Cerebellar cortex (tissue), 1 donor: ENCODE results near the gene KCND2.
A peak's percentile ranks its signal among the peaks of the same experiment; 100 is the strongest.

Experiments used
- DNase-seq: peaks from one replicate; pipeline ENCODE4 v3.0.0-alpha.2; 2015; ENCODE audit warnings: low spot score

Gene KCND2

GRCh38 chr7:120311028-120311788 lies 38.2 kb downstream of the KCND2 start:
- DNase-seq, result no peak

GRCh38 chr7:120320218-120320961 lies 47.4 kb downstream of the KCND2 start:
- DNase-seq, result no peak

- no peak for DNase-seq
Measured at GRCh38 chr7:120327054-120327453, 54.1 kb downstream of the KCND2 start.

GRCh38 chr7:120332433-120332832 lies 59.5 kb downstream of the KCND2 start:
- peak; percentile 50 for DNase-seq

- no peak for DNase-seq
Measured at GRCh38 chr7:120334475-120334874, 61.5 kb downstream of the KCND2 start.

- DNase-seq, result no peak
Measured at GRCh38 chr7:120337308-120337907, 64.4 kb downstream of the KCND2 start.

- DNase-seq, result no peak
Measured at GRCh38 chr7:120344276-120344675, 71.3 kb downstream of the KCND2 start.

GRCh38 chr7:120353171-120353570 lies 80.2 kb downstream of the KCND2 start:
- no peak for DNase-seq

GRCh38 chr7:120360918-120361317 lies 87.9 kb downstream of the KCND2 start:
- no peak for DNase-seq

- DNase-seq, result no peak
Measured at GRCh38 chr7:120363414-120363813, 90.4 kb downstream of the KCND2 start.

GRCh38 chr7:120370954-120371353 lies 98.0 kb downstream of the KCND2 start:
- no peak for DNase-seq

GRCh38 chr7:120373174-120373573 lies 100.2 kb downstream of the KCND2 start:
- DNase-seq, result no peak

- no peak for DNase-seq
Measured at GRCh38 chr7:120394595-120394994, 121.6 kb downstream of the KCND2 start.

- DNase-seq, result no peak
Measured at GRCh38 chr7:120395526-120396019, 122.6 kb downstream of the KCND2 start.

- DNase-seq, result no peak
Measured at GRCh38 chr7:120398284-120399000, 125.5 kb downstream of the KCND2 start.

GRCh38 chr7:120400806-120401455 lies 128.0 kb downstream of the KCND2 start:
- DNase-seq, result peak; percentile 47

- DNase-seq, result peak; percentile 59
Measured at GRCh38 chr7:120402079-120402767, 129.2 kb downstream of the KCND2 start.

- no peak for DNase-seq
Measured at GRCh38 chr7:120402801-120403200, 129.8 kb downstream of the KCND2 start.

- DNase-seq, result no peak
Measured at GRCh38 chr7:120404042-120404441, 131.1 kb downstream of the KCND2 start.

GRCh38 chr7:120405652-120406051 lies 132.7 kb downstream of the KCND2 start:
- no peak for DNase-seq

- no peak for DNase-seq
Measured at GRCh38 chr7:120407010-120407409, 134.0 kb downstream of the KCND2 start.
